Inflammatory macrophage treated with lipopolysaccharide for 1 hour (primary cell): ENCODE measurements around the gene FNDC11.
A peak's percentile ranks its signal among the peaks of the same experiment; 100 is the strongest.
"Not testable (repeated sequence)": the region's sequence is repeated elsewhere in the genome, so short reads cannot be mapped to it uniquely, and the experiment has no call there.

ENCODE experiments used
- DNase-seq, 2 donors: peaks; one replicate each; pipeline ENCODE4 v3.0.0-alpha.2; 2020 to 2022

FNDC11 gene

GRCh38 chr20:63567386-63568169 is 13.6 kb downstream of the FNDC11 start:
- DNase-seq = peak; percentile 79 to 86

- no peak for DNase-seq
Observed at GRCh38 chr20:63568170-63568981, 14.4 kb downstream of the FNDC11 start.

DNA sequence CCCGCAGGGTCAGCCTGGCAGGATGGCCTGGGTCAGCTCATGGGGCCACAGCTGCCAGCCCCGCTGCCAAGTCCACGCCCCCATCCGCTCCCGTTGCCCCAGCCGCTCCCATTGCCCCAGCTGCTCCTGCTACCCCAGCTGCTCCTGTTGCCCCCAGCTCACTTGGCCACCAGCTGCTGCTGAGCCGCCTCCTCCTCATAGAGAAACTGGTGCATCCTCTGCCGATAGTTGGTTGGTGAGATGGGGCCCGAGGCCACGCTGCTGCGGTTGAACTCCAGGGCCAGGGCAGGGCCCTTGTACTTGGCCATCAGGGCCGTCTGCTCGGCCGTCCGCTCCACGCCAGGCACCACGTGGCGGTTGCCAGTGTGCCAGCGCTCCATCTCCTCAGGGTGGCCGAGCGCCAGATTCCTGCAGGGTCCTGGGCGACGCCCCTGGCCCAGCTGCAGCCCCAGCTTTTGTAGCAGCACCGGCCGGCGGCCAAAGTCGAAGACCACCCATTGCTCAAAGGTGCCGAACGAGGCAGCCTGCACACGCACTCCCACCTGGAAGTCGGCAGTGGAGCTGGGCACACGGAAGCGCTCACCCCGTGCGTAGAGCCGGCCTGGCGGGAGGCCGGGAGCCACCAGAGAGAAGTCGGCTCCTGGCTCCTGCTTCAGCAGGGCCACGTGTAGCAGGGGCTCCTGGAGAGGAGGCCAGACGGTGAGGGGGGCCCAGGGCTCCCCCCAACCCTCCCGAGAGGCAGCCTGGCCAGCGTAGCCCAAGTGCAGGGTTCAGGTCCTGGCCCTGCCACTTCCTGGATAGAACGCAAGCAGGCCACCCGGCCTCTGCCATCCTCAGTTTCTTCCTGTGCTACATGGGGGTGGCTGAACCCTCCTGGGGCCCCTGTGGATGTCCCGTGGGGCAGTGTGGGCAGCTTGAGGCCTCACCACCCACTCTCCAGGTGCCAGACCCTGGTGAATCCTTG is 15.3 kb downstream of the FNDC11 start:
- DNase-seq = no peak

GRCh38 chr20:63570281-63571086 is 16.5 kb downstream of the FNDC11 start:
- no peak for DNase-seq

DNA sequence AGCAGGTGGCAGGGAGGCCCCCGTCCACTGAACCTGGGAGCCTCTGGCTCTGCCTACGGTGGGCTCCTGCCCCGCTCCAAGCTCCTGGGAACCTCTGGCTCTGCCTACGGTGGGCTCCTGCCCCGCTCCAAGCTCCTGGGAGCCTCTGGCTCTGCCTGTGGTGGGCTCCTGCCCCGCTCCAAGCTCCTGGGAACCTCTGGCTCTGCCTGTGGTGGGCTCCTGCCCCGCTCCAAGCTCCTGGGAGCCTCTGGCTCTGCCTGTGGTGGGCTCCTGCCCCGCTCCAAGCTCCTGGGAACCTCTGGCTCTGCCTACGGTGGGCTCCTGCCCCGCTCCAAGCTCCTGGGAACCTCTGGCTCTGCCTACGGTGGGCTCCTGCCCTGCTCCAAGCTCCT is 17.1 kb downstream of the FNDC11 start:
- DNase-seq = not testable (repeated sequence)

GRCh38 chr20:63572071-63572787 is 18.3 kb downstream of the FNDC11 start:
- no peak for DNase-seq

- no peak for DNase-seq
Observed at GRCh38 chr20:63572788-63573646, 19.1 kb downstream of the FNDC11 start.

DNA sequence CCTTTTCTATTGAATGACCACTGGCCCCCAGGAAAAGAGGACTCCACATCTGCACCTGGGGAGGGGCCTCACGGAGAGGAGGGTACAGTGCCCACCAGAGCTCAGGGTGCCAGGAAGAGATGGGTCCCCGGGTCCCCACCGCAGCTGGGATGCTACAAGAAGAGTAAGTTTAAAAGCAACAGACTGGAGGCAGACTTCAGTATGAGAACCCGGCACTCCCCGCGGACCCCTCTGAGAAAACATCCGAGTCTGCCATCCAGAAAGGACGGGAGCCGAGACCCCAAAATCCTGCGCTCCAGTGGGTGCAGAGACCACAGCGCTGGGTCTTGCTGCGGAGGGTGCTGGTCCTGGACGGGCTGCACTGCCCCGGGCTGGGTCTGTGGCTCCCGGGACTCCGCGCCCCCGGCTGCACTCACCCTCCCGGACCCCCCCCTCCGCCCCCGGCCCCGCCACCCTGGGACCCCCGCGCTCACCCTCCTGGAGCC is 19.7 kb downstream of the FNDC11 start:
- no peak for DNase-seq

- peak; percentile 62 to 87 for DNase-seq
Observed at GRCh38 chr20:63574156-63574828, 20.3 kb downstream of the FNDC11 start, which contains the start of gene HELZ2. Gene HELZ2, minus strand, starts transcription at chr20:63574239. Its CDS starts 1,854 bp downstream, at chr20:63572385.

GRCh38 chr20:63574829-63575743 is 21.1 kb downstream of the FNDC11 start:
- no peak for DNase-seq

DNA sequence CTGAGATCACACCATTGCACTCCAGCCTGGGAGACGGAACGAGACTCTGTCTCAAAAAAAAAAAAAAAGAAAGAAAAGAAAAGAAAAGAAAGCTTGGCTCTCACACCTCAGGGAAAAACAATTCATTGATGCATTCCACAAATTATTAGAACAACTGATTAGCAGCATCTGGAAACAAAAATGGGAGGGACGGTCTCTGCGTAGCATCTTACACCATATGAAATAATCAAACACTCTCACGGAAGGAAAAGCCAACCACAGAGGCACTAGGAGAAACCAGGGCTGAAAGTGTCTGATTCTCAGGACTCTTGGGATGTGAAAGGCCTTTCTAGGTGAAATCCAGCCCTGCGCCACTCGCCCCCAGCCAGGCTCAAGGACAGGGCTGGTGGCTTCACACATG is 22.4 kb downstream of the FNDC11 start:
- DNase-seq = no peak

- no peak for DNase-seq
Observed at GRCh38 chr20:63577317-63577894, 23.4 kb downstream of the FNDC11 start.

DNA sequence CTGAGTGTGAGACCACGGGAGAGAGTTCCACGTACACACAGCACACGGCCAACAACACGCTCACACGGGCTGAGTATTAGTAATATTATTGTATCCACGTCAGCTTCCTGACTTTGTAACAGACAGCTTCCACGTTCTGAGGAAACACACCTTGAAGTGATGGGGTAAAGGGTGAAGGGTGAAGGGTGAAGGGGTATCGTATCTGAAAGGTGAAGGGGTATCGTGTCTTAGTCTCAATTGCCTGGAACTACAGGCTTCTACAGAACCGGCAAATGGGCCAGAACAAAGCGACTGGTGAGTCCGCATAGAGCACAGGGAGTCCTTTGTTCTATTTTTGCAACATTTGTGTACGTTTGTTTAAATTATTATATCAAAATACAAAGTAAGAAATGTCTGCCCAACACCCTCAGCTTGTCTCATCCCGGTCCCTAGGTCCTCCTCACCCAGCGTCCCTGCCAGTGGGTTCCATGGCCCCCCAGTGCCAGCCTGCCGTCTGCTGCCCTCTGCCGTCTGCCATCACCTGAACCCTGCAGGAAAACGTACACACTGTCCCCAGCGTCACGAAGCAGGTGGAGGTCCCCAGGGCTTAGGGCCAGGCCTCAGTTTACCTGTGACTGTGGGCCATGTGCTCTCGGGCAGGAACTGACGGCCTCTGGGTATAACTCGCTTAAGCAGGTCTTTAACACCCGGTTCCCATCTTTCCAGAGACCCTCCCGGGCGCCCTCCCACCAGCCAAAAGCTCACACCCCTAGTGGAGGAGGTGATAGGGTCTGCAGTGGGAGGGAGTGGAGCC is 24.5 kb downstream of the FNDC11 start:
- no peak for DNase-seq

DNA sequence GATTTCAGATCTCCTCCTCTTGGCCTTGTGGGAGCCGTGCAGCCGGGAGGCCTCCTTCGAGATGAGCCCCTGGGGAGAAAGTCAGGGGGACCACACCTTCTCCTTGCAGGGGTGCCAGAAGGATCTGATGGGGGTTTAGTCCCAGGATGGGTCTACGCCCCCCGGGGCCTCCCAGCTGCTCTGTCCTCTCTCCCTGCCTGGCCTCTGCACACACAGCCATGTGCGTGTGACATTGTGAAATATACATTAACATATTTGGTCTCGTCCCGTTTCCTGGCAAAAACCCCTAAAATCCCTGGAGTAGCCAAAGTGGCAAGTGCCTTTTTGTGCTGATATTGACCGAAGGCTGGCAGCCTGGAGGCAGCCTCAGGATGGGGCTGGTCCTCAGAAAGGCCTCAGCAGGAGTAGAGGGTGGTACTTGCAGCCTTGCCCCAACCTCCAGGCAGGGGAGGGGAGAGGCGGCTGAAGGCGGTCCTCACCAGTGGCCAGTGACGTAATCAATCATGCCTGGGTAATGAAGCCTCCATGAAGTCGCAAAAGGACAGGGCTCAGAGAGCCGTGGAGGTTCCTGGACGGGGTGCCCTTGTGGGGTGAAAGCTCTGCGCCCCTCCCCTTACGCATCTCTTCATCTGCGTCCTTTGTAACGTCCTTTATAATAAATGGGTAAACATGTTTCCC is 25.2 kb downstream of the FNDC11 start:
- peak; percentile 61 to 66 for DNase-seq

DNA sequence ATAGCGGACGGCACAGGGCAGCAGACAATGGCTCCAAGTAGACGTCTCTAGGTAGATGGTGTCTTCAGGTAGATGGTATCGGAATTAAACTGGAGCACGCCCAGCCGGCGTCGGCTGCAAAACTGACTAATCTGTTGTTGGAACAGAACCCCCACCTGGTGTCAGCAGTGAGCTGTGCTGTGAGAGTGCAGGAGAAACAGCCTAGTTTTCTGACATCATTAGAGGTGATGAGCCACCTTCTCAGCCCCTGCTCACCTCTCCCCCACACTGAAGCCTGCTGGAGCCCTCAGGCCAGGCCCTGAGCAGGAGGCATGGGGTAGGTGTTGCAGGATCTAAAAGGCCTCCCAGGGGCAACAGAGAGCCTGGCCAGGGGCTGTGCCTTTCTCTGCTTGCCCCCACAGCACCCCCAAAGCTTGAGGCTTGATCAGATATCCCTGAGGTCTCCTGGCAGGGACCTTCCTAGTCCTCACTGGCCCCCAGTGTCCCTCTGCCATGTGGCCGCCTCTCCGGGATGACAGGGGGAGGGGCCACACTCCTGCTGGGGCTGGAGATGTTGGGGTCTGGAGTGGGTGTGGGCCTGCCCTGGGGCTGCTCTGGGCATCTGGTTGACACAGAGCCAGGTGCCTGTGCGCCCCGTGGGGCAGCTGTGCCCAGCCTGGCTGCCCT is 27.0 kb downstream of the FNDC11 start:
- peak; percentile 22 to 46 for DNase-seq
